ENCODE results near the gene TFR2.

DNA sequence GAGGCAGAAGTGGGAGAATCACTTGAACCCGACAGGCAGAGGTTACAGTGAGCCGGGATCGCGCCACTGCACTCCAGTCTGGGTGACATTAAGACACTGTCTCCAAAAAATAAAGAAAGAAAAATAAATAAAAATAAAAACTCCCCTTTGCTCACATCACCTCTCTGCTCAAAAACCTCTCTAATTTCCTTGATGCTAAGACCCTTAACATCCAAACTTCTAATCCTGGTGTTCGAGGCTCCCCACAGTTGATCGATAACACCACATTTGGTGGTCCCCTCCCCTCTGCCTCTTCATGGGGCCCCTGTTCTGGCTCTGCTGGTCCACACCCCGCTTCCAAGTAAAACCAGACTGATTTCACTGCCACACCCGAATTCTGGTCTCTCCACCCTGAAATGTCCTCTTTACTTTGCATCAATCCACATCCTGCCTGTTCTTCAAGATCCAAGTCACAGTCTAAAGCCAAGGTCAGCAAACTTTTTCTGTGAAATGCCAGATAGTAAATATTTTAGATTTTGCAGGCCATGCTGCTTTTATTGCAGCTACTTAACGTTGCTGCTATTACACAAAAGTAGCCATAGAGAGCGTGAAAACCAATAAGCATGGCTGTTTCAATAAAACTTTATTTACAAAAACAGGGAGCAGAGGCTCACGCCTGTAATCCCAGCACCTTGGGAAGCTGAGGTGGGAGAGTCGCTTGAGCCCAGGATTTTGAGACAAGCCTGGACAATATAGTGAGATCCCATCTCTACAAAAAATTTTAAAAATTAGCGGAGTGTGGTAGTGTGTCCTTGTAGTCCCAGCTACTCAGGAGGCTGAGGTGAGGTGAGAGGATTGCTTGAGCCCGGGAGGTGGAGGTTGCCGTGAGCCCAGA lies 17.2 kb downstream of the TFR2 start:
- TF ChIP-seq CTCF (conservative IDR thresholded peaks at IDR 0.05; ENCODE audit: low read depth, low read length) (no peak), EZH2 (IDR thresholded peaks at IDR 0.05; ENCODE audit: low read length, unreplicated experiment) (no peak), EZH2phosphoT487 (IDR thresholded peaks at IDR 0.05; ENCODE audit: borderline replicate concordance, low read length) (no peak)
